Measurements from ENCODE around the gene TMEM126A. TPM values are rescaled to one million over a fixed set of nuclear protein-coding genes. Genes with fewer than 3 reads are reported as not detected.

TMEM126A gene
- total RNA-seq, 1 donor from 2014 or later, result 15.0 TPM

GRCh38 chr11:85663080-85663752, 15.4 kb downstream of the TMEM126A start:
- intact Hi-C loops (cut with DNase I), result no loop called here
- peaks cover 55% of the 10 kb centered on the region for H3K4me1 ChIP-seq

GRCh38 chr11:85663753-85664614, 16.2 kb downstream of the TMEM126A start:
- Histone ChIP-seq H3K27ac (peak overlapping the region; percentile 97), H3K27me3 (no peaks in the 10 kb centered on the region), H3K36me3 (peaks cover 0 to 15% of the 10 kb centered on the region in 2 donors), H3K4me1 (peaks cover 49% of the 10 kb centered on the region), H3K9me3 (no peaks in the 10 kb centered on the region), H3K4me3 (peak overlapping the region; percentile 89 to 92)
- DNase-seq (ENCODE audit: extremely low spot score in 2 of 2), result no peak
- intact Hi-C loops (cut with DNase I), result loop anchor here (2.0 kb wide), 1 partner anchor 35 kb away; the partner anchor contains the start of gene TMEM126B
- TF ChIP-seq POLR2AphosphoS5 (IDR thresholded peaks at IDR 0.05; ENCODE audit: insufficient read depth in 1 of 2, low read depth in 1 of 2), result no peak
- TF ChIP-seq, protein P1, sequence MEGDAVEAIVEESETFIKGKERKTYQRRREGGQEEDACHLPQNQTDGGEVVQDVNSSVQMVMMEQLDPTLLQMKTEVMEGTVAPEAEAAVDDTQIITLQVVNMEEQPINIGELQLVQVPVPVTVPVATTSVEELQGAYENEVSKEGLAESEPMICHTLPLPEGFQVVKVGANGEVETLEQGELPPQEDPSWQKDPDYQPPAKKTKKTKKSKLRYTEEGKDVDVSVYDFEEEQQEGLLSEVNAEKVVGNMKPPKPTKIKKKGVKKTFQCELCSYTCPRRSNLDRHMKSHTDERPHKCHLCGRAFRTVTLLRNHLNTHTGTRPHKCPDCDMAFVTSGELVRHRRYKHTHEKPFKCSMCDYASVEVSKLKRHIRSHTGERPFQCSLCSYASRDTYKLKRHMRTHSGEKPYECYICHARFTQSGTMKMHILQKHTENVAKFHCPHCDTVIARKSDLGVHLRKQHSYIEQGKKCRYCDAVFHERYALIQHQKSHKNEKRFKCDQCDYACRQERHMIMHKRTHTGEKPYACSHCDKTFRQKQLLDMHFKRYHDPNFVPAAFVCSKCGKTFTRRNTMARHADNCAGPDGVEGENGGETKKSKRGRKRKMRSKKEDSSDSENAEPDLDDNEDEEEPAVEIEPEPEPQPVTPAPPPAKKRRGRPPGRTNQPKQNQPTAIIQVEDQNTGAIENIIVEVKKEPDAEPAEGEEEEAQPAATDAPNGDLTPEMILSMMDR (IDR thresholded peaks at IDR 0.05), result peak in 2 of 3 experiments; percentile 32 to 69

More at GRCh38 chr11:85663080-85663752, 15.4 kb downstream of the TMEM126A start:
- Histone ChIP-seq H3K36me3 (peaks cover 0 to 20% of the 10 kb centered on the region in 2 donors), H3K9me3 (no peaks in the 10 kb centered on the region), H3K4me3 (peak overlapping the region; percentile 89 to 92), H3K27me3 (no peaks in the 10 kb centered on the region), H3K27ac (peak overlapping the region; percentile 97)
- TF ChIP-seq POLR2AphosphoS5 (IDR thresholded peaks at IDR 0.05; ENCODE audit: insufficient read depth in 1 of 2, low read depth in 1 of 2) (no peak), POLR2A (IDR thresholded peaks at IDR 0.05) (no peak)
- TF ChIP-seq, protein P1 (IDR thresholded peaks at IDR 0.05), result no peak
- no peak for DNase-seq (ENCODE audit: extremely low spot score in 2 of 2)

DNA sequence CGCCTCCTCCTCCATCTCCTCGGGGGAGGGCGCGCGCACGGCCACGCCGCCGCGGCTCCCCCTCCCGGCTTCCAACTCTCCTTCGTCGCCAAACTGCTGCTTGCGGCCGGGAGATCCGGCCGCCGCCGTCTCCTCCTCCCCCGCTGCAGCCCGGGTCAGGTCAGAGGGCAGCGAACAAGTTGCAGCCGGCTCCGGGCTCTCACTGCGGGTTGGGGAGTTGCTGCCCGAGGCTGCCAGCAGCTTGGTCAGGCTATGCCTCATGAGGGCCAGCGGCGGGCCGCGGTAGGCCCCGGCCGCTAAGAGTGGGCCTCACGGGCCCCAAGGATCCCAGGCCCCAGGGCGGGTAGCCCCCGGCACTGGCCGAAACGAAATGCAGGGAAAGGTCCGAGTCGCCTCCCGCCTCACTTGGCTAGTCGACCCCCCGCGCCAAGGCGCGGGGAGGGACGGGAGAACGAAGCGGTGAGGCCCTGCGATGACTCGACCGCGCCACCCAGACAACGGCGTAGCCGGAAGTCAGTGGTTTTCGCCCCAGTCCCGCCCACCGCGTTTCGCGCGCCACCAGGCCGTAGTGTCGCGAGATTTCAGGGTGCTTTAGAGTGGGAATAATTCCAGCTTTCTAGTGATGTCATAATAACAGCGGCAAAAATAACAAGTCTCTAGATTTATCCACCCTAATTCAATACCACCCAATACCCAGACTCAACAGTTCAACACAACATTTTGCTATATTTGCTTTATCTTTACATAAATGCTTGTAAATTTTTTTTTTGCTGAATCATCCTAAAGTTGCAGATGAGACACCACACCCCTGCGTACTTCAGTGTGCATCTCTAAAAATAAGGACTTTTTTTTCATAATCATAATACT, 17.1 kb downstream of the TMEM126A start, which contains the start of gene CREBZF:
Gene CREBZF (minus strand): TSS at position 515 of the 867 bp plus-strand sequence. CDS start 254 bp downstream, at position 261.
- TF ChIP-seq, protein P1 (IDR thresholded peaks at IDR 0.05), result no peak
- peak; percentile 96 to 99 for TF ChIP-seq POLR2AphosphoS5 (IDR thresholded peaks at IDR 0.05; ENCODE audit: insufficient read depth in 1 of 2, low read depth in 1 of 2)
- peak; percentile 55 to 97 for TF ChIP-seq POLR2A (IDR thresholded peaks at IDR 0.05)
- Histone ChIP-seq H3K4me3 (peak within 1 kb of the TSS; percentile 89 to 92), H3K27ac (peak within 1 kb of the TSS; percentile 97), H3K36me3 (peaks cover 0 to 9% of the 10 kb centered on the region in 2 donors), H3K4me1 (peaks cover 40% of the 10 kb centered on the region), H3K27me3 (no peaks in the 10 kb centered on the region), H3K9me3 (no peaks in the 10 kb centered on the region)
- peak in 1 of 2 donors; percentile 96 for DNase-seq (ENCODE audit: extremely low spot score in 2 of 2)
- intact Hi-C loops (cut with DNase I), result loop anchor here (2.0 kb wide), 1 partner anchor 36 kb away; the partner anchor contains the start of gene TMEM126B

GRCh38 chr11:85665733-85666132, 18.0 kb downstream of the TMEM126A start:
- Histone ChIP-seq H3K4me1 (peaks cover 32% of the 10 kb centered on the region), H3K9me3 (no peaks in the 10 kb centered on the region), H3K27ac (peak overlapping the region; percentile 97), H3K36me3 (peaks cover 0 to 1% of the 10 kb centered on the region in 2 donors), H3K4me3 (no peak overlapping the region), H3K27me3 (no peaks in the 10 kb centered on the region)
- intact Hi-C loops (cut with DNase I), result loop anchor here (2.0 kb wide), 1 partner anchor 37 kb away; the partner anchor contains the start of gene TMEM126B
- DNase-seq (ENCODE audit: extremely low spot score in 2 of 2), result no peak
- TF ChIP-seq POLR2AphosphoS5 (IDR thresholded peaks at IDR 0.05; ENCODE audit: insufficient read depth in 1 of 2, low read depth in 1 of 2), result no peak
- TF ChIP-seq, protein P1 (IDR thresholded peaks at IDR 0.05), result no peak
- TF ChIP-seq POLR2A (IDR thresholded peaks at IDR 0.05), result no peak
